ENCODE results near the gene PITPNB.

The PITPNB gene

DNA sequence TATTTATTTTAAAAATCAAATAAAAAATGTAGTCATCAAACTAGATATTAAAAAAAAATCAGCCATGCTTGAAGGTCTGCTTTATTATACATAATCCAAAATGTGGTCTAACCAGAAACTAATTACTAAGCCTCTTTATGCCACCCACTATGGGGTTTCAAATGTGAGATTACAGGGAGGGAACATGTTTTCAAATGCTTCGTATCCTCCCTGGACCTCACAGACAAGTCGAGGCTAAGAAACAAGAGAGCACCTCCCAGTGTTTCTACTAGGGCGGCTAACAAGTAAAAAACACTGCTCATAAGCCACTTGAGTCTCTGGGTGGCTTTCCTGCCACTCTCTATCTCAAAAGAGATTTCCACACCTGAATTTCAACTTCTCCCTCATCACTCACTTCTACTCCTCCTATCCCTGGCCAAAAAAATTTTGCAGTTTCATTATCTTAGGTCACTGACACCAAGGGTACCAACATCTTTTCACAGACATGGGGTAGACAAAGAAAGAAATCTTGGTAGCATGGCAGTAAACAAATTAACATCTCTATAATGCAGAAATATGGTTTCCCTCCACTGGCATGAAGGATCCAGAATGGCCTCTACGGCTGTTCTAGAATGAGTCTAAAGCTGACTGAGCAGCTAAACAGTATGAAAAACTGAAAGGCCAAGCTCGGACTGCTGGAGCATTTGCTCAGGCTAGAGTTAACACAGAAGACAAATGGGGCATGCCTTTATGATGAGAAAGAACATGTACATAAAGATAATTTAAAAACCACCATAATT lies 50.9 kb downstream of the PITPNB start:
- Histone ChIP-seq H3K4me3 (no peak overlapping the region), H3K4me1 (no peaks in the 10 kb centered on the region), H3K36me3 (replicated peaks) (peaks cover 36% of the 10 kb centered on the region), H3K9me3 (no peaks in the 10 kb centered on the region), H3K27me3 (ENCODE audit: low read depth) (no peaks in the 10 kb centered on the region)
- in situ Hi-C loops (cut with MboI; ENCODE audit: low sequenced_read_pairs), result no loop called here
- no peak for DNase-seq (ENCODE audit: low spot score in 2 of 2)

DNA sequence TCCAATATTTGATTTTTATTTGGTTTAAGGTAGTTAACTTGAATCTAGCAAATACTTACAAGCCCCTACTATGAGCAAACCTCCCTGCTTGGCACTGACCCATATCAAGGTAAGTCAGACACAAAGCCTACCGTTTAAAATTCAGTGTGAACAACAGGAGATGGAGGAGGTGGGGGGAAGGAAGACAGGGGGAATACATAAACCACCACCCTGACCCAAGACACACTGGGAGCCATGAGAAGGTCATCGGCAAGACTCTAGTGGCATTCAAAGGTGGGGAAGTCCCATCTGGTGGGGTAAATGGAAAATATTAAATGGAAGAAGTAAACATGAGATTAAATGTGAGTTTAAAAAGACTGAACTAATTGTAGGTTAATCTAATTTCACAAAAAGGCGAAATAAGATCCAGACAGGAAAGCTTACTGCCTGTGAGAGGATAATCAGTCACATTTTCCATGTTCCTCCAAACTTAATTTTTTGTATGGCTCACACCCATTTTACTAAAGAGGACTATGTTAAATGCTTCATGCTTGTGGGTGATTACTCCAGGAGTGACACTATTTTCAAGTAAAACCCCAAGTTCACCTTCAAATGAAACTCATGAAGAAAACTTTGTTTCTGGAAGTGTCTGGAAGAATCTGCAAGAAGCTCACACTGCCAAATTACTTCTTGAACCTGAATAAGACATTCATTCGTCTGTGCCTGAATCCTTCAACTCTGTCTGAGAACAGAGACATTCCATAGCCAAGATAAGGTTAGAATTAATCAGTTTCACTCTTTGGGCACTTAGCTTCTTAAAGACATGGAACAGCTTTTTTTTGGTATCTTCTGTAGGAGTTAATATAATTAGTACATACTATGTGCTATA lies 51.7 kb downstream of the PITPNB start:
- in situ Hi-C loops (cut with MboI; ENCODE audit: low sequenced_read_pairs), result no loop called here
- Histone ChIP-seq H3K4me3 (no peak overlapping the region), H3K4me1 (no peaks in the 10 kb centered on the region), H3K27me3 (ENCODE audit: low read depth) (no peaks in the 10 kb centered on the region), H3K36me3 (replicated peaks) (peaks cover 31% of the 10 kb centered on the region), H3K9me3 (no peaks in the 10 kb centered on the region)
- no peak for DNase-seq (ENCODE audit: low spot score in 2 of 2)

DNA sequence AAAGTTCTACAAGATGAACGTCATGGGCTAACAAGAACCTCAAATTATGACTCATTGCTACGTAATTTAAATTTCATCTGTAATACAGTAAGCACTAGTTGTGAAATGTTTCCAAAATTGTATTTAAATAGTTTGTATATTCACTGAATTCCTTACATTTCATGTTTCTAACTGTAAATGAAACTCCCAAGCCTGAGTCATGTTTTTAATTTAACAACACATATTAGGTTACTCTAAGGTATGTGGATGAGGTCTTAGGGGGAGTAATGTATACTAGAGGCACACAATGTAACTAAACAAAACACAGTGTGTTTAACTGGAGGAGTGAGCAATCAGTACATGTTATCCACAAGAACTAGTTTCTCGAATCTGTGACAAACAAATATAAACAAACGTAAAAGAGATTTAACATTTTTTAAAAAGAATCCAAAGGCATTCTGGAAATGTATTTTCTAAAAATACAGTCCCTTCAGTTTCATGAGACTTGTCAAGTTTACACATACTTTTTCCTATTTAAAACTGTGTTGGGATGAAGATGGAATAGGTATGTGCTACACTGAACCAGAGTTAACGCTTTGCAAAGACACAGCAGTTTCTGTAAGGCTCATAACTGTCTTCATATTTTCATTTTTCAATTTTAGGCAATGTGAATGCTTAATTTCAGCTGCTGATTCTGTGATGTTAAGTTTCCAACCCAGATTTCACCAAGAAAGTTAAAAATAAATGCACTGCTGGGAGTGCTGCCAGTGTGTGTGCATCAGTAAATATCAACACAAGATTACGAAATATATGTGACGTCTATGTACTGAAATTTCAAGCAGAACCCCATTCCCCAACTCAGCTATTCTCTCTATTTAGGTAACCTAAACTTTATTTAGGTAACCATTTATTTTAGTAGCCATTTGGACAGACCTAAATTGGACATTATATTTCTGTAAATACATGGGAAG lies 52.6 kb downstream of the PITPNB start:
- H3K36me3 ChIP-seq (replicated peaks), result peaks cover 34% of the 10 kb centered on the region
- no peak overlapping the region for H3K4me3 ChIP-seq
- no peaks in the 10 kb centered on the region for H3K27me3 ChIP-seq (ENCODE audit: low read depth)
- DNase-seq (ENCODE audit: low spot score in 2 of 2), result no peak
- in situ Hi-C loops (cut with MboI; ENCODE audit: low sequenced_read_pairs), result no loop called here
- H3K9me3 ChIP-seq, result no peaks in the 10 kb centered on the region
- H3K4me1 ChIP-seq, result no peaks in the 10 kb centered on the region

DNA sequence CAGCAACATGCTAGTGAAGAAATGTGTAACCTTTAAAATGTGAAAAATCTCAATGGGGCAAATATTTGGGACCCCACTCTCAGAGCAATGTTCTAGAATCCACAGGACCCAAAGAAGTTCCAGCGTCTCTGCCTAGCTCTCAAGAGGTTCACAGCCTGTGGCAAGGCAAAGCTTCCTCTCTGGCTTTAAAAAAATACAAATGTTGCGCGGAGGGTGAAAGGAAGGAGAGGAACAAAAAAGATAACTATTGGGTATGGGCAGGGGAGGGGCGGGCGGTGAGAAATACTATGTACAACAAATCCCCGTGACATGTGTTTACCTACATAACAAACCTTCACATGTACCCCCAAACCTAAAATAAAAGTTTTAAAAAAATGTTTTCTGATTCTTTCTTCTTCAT lies 53.6 kb downstream of the PITPNB start:
- Histone ChIP-seq H3K27me3 (ENCODE audit: low read depth) (no peaks in the 10 kb centered on the region), H3K4me3 (no peak overlapping the region), H3K4me1 (no peaks in the 10 kb centered on the region), H3K9me3 (no peaks in the 10 kb centered on the region), H3K36me3 (replicated peaks) (peaks cover 32% of the 10 kb centered on the region)
- in situ Hi-C loops (cut with MboI; ENCODE audit: low sequenced_read_pairs), result no loop called here
- DNase-seq (ENCODE audit: low spot score in 2 of 2), result no peak

DNA sequence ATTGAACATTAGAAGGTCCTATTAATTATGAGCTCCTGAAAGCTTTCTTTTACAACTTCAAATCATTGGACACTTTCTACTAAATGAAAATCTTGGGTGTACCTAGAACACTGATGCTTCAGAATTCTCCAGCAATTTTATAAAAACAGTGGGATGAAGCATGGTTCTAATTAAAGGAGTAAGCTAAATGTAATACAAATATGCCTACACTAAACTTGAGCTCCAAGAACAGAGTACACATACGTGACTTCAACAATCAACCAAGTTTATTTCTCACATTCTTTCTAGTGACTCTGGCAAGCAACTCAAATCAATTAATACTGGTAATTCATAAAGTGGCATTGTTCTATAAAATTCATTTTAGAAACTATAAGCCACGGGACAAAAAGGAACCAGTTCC lies 55.5 kb downstream of the PITPNB start:
- no peak for DNase-seq (ENCODE audit: low spot score in 2 of 2)
- no peak overlapping the region for H3K4me3 ChIP-seq
- H3K27me3 ChIP-seq (ENCODE audit: low read depth), result no peaks in the 10 kb centered on the region
- no peaks in the 10 kb centered on the region for H3K4me1 ChIP-seq
- in situ Hi-C loops (cut with MboI; ENCODE audit: low sequenced_read_pairs), result no loop called here
- peaks cover 45% of the 10 kb centered on the region for H3K36me3 ChIP-seq (replicated peaks)
- no peaks in the 10 kb centered on the region for H3K9me3 ChIP-seq

- no peaks in the 10 kb centered on the region for H3K9me3 ChIP-seq
- peaks cover 51% of the 10 kb centered on the region for H3K36me3 ChIP-seq (replicated peaks)
- in situ Hi-C loops (cut with MboI; ENCODE audit: low sequenced_read_pairs), result no loop called here
- H3K4me1 ChIP-seq, result no peaks in the 10 kb centered on the region
- H3K27me3 ChIP-seq (ENCODE audit: low read depth), result no peaks in the 10 kb centered on the region
- H3K4me3 ChIP-seq, result no peak overlapping the region
- no peak for DNase-seq (ENCODE audit: low spot score in 2 of 2)
These were observed 56.1 kb downstream of the PITPNB start for GRCh38 chr22:27863001-27863400.

- in situ Hi-C loops (cut with MboI; ENCODE audit: low sequenced_read_pairs), result no loop called here
- Histone ChIP-seq H3K4me1 (no peaks in the 10 kb centered on the region), H3K9me3 (no peaks in the 10 kb centered on the region), H3K27me3 (ENCODE audit: low read depth) (no peaks in the 10 kb centered on the region), H3K36me3 (replicated peaks) (peaks cover 69% of the 10 kb centered on the region), H3K4me3 (no peak overlapping the region)
- no peak for DNase-seq (ENCODE audit: low spot score in 2 of 2)
These were observed 59.7 kb downstream of the PITPNB start for GRCh38 chr22:27859336-27859735.

- Histone ChIP-seq H3K4me3 (no peak overlapping the region), H3K4me1 (no peaks in the 10 kb centered on the region), H3K9me3 (no peaks in the 10 kb centered on the region), H3K36me3 (replicated peaks) (peaks cover 72% of the 10 kb centered on the region), H3K27me3 (ENCODE audit: low read depth) (no peaks in the 10 kb centered on the region)
- in situ Hi-C loops (cut with MboI; ENCODE audit: low sequenced_read_pairs), result no loop called here
- no peak for DNase-seq (ENCODE audit: low spot score in 2 of 2)
These were observed 60.4 kb downstream of the PITPNB start for GRCh38 chr22:27858626-27859025.

- Histone ChIP-seq H3K4me1 (no peaks in the 10 kb centered on the region), H3K4me3 (no peak overlapping the region), H3K9me3 (no peaks in the 10 kb centered on the region), H3K36me3 (replicated peaks) (peaks cover 83% of the 10 kb centered on the region), H3K27me3 (ENCODE audit: low read depth) (no peaks in the 10 kb centered on the region)
- no peak for DNase-seq (ENCODE audit: low spot score in 2 of 2)
- in situ Hi-C loops (cut with MboI; ENCODE audit: low sequenced_read_pairs), result no loop called here
These were observed 61.6 kb downstream of the PITPNB start for GRCh38 chr22:27857443-27857842.

DNA sequence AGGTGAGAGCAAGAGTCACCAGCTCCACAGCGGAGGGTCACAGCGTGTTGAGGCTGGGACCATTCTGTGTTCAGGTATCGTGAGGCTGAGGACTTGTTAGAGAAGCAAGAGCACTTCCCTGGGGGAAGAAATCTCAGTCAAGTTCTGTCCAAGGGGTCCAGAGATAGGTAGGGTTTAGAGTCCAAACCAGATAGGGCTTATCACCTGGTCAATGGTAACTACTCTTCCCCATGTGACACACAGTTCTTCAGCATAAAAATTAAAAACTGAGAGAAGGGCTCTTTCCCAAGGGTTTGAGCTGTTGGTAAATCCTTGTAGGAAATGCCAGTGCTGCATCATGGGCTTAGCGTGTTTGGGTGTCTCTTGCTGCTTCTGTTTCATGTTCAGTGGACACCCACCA lies 62.7 kb downstream of the PITPNB start:
- Histone ChIP-seq H3K27me3 (ENCODE audit: low read depth) (no peaks in the 10 kb centered on the region), H3K4me3 (no peak overlapping the region), H3K9me3 (no peaks in the 10 kb centered on the region), H3K4me1 (no peaks in the 10 kb centered on the region), H3K36me3 (replicated peaks) (peaks cover 83% of the 10 kb centered on the region)
- DNase-seq (ENCODE audit: low spot score in 2 of 2), result no peak
- in situ Hi-C loops (cut with MboI; ENCODE audit: low sequenced_read_pairs), result no loop called here

DNA sequence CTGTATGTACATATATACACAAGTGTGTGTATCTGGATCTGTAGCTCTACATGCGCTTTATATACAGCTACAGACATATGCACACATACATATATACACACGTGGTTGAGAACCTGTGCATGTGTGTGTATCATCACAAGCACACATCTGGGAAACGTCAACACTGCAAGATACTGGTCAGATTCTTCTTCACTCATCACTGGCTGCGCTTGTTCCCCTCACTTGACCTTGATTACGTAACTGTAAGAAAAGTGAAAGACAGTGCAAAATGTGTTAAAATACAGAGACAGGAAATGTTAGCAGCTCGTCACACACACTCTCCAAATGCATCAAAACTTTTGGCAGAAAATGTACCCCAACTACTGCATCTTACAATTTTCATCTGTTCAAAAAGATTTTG lies 65.6 kb downstream of the PITPNB start:
- Histone ChIP-seq H3K9me3 (no peaks in the 10 kb centered on the region), H3K4me3 (no peak overlapping the region), H3K36me3 (replicated peaks) (peaks cover 78% of the 10 kb centered on the region), H3K4me1 (no peaks in the 10 kb centered on the region), H3K27me3 (ENCODE audit: low read depth) (no peaks in the 10 kb centered on the region)
- DNase-seq (ENCODE audit: low spot score in 2 of 2), result no peak
- in situ Hi-C loops (cut with MboI; ENCODE audit: low sequenced_read_pairs), result no loop called here

DNA sequence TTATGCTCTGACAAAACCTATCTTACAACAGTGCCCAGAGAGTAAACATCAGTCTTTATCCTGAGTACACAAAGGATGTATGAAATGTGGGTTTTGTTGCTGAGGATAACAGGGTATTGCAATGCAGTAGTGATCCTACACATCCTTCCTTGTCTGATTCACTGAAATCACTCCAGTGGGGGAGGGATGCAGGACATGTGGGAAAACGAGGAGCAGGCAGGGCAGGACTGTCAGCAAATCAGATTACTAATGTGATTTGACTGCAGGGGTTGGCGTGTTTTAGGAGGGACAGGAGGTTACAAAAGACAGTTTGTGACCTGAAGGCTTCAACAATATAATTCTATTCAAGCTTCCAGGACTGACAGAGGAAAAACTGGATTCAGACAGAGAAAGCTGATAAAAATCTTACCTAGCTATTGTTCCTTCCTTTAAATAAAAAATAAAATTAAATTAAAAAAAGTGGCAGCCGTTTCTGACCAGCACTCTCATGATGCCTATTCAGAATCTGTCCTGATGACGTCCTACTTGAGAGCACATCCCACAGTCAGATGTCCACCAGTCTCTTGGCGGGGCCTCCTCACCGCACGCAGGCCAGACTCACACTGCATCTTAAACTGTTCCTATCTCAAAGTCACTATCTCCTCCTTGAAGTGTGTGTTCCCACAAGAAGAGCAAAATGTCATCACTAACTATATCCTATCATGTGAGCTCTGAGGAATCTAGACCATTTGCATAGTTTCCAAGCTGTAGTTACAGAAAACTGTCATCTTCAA lies 66.9 kb downstream of the PITPNB start:
- in situ Hi-C loops (cut with MboI; ENCODE audit: low sequenced_read_pairs), result no loop called here
- no peak for DNase-seq (ENCODE audit: low spot score in 2 of 2)
- Histone ChIP-seq H3K36me3 (replicated peaks) (peaks cover 73% of the 10 kb centered on the region), H3K4me1 (no peaks in the 10 kb centered on the region), H3K4me3 (no peak overlapping the region), H3K27me3 (ENCODE audit: low read depth) (no peaks in the 10 kb centered on the region), H3K9me3 (no peaks in the 10 kb centered on the region)

DNA sequence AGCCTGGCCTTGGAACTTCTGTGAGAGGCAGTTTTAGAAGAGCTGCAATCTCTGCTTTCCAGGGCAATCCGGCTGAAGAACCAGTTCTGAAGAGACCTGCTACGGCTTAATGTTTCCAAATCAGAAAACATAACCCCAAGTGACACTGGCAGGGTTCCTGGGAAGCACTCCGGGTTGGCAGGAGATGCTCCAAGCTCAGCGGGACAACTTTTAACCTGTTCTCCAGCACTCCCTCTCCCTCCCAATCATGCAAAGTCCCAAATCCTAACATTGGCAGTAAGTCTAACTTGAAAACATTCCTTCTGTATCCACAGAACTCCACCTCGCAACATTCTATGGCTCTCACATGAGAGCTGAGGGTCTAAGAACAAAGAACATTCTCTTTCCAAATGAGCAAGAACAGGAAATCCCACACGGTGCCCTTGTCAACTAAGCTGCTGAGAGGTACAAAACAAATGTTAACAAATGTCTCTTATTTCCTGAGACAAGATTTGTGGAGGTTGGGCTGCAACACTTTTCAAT lies 69.0 kb downstream of the PITPNB start:
- Histone ChIP-seq H3K27me3 (ENCODE audit: low read depth) (no peaks in the 10 kb centered on the region), H3K4me1 (no peaks in the 10 kb centered on the region), H3K4me3 (no peak overlapping the region), H3K36me3 (replicated peaks) (peaks cover 56% of the 10 kb centered on the region), H3K9me3 (no peaks in the 10 kb centered on the region)
- DNase-seq (ENCODE audit: low spot score in 2 of 2), result no peak
- in situ Hi-C loops (cut with MboI; ENCODE audit: low sequenced_read_pairs), result no loop called here

All from HAP-1 (cell line).